HG03575 (cell line): Measurements from ENCODE around the gene YBEY.

ENCODE experiments used
- ATAC-seq: cut with Tn5 transposase; IDR thresholded peaks from one replicate; pipeline ENCODE4 v1.9.1; 2021; ENCODE audit not compliant: unreplicated experiment, insufficient number of reproducible peaks, low FRiP score; ENCODE audit errors: extremely low read depth

YBEY gene

GRCh38 chr21:46323227-46323709 is 37.1 kb downstream of the YBEY start:
- no peak for ATAC-seq

DNA sequence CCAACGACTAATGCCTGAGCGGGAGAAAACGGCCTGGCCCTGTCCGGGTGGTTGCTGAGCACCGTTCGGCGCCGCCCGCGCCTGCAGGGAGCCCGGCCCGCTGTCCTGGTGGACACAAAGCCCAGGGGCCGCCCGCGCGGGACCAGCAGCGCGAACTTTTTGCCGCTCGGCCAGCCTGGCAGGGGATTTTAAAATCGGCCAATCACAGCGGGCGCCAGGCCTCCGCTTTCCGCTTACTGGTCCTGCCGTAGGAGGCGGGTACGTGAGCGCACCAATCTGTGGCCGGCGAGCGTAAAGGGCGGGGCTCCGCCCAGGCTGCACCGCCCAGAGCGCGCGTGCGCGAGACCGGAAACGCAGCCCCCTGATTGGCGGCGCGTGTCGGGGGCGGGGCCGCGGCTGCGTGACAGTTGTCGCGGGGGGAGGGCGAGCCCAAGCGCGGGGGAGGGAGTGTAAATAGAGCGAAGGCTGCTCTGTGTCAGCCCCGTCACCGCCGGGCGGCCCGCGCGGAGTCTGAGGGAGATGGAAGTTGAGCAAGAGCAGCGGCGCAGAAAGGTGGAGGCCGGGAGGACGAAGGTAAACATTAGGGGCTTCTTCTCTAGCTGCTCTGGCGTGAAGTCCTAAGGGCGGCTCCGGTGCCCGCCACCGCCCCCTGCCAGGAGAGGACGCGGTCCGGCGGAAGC is 37.7 kb downstream of the YBEY start, which contains the start of the genes C21orf58 and PCNT:
Gene C21orf58 (minus strand): TSS at position 161 of the 680 bp plus-strand sequence. CDS start 1,132 bp downstream, outside the sequence.
Gene PCNT (plus strand): TSS at position 447 of the 680 bp plus-strand sequence. CDS start 73 bp downstream, at position 520.
- ATAC-seq, result peak; percentile 50

- ATAC-seq, result peak; percentile 17
These were observed 38.4 kb downstream of the YBEY start for GRCh38 chr21:46324390-46325072.

GRCh38 chr21:46325073-46325912 is 39.2 kb downstream of the YBEY start:
- no peak for ATAC-seq

- ATAC-seq, result no peak
These were observed 40.1 kb downstream of the YBEY start for GRCh38 chr21:46326110-46326703.

- no peak for ATAC-seq
These were observed 41.6 kb downstream of the YBEY start for GRCh38 chr21:46327711-46328110.

DNA sequence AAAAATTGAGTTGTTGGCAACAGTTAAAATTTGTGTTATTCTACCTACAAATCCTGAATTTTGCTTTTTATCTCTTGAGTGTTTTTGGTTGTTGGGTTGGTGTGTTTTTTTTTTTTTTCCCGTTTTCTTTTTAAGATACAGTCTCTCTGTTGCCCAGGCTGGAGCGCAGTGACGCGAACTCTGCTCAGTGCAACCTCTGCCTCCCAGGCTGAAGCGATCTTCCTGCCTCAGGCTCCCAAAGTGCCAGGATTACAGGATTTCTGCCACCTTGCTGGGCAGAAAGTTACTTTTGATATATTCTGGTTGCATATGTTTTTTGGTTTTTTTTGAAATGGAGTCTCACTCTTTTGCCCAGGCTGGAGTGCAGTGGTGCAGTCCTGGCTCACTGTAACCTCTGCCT is 42.0 kb downstream of the YBEY start:
- ATAC-seq, result no peak

GRCh38 chr21:46329796-46330195 is 43.7 kb downstream of the YBEY start:
- no peak for ATAC-seq

DNA sequence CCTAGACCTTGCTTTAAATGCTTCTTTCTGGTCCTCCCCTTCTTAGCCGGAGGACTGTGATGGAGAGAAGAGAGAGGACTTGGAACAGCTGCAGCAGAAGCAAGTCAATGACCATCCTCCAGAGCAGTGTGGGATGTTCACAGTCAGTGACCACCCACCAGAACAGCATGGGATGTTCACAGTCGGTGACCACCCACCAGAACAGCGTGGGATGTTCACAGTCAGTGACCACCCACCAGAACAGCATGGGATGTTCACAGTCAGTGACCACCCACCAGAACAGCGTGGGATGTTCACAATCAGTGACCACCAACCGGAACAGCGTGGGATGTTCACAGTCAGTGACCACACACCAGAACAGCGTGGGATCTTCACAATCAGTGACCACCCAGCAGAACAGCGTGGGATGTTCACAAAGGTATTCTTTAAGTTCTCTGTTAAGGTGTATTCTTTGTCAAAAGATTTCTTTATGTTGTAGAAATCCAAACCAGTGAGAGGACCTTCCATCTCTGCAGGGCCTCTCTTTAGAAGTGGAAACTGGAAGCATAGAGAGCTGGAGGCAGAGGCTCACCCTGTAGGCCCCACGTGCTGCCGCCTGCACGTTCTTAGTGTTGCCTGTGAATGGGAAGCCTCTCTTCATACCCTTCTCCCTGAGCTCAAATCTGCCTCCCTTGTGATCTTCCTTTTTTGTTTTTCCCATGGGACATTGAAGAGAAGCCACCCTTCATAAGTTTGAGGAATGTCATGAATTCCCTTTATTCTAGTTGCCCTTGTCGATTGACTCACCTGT is 48.4 kb downstream of the YBEY start:
- ATAC-seq, result no peak

- no peak for ATAC-seq
These were observed 50.5 kb downstream of the YBEY start for GRCh38 chr21:46336603-46337002.

DNA sequence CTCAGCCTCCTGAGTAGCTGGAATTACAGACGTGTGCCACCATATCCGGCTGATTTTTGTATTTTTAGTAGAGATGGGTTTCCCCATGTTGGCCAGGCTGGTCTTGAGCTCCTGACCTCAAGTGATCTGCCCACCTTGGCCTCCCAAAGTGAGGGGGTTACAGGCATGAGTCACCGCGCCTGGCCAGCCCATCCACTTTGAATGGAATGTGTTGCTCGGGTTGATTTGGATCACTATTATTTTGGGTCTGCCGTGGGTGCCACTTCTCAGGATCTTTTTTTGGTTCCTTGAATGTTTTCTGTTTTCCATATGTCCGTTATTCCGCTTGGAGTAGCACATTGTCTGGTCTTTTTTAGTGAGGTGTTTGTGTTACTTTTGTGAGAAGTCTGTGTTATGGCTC is 54.9 kb downstream of the YBEY start:
- no peak for ATAC-seq

DNA sequence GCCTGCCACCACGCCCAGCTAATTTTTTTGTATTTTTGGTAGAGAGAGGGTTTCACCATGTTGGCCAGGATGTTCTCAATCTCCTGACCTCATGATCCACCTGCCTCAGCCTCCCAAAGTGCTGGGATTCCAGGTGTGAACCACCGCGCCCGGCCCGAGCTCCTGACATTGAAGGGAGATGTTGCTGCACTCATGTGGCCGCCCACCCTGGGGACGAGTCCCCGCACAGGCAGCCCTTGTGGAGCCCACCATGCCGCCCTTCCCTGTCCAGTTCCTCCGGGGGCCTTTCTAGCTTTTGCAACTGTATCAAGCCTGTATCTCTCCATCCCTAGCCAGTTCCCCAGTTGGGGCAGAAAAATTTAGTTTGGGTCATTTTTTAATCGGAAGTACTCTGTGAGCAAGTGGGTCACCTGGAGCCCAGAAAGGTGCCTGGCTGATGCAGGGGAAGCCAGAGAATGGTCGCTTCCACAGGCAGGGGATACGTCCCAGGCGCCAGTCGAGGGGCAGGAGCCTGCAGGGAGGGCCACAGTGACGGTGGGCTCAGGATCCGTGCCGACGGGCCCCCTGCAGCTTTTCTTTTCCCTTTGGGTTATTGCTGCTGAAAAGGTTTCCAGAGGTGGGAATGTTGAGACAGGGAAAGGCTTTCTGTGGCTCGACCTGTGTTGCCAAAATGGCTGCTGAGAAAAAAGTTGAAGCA is 58.2 kb downstream of the YBEY start:
- no peak for ATAC-seq

GRCh38 chr21:46345861-46346260 is 59.7 kb downstream of the YBEY start:
- ATAC-seq, result no peak

GRCh38 chr21:46346296-46347202 is 60.4 kb downstream of the YBEY start:
- no peak for ATAC-seq

GRCh38 chr21:46347203-46347550 is 61.0 kb downstream of the YBEY start:
- no peak for ATAC-seq
